ENCODE measurements around the gene TNRC6C.

GRCh38 chr17:78063489-78063888, 105.0 kb downstream of the TNRC6C start:
- TF ChIP-seq, protein P1, sequence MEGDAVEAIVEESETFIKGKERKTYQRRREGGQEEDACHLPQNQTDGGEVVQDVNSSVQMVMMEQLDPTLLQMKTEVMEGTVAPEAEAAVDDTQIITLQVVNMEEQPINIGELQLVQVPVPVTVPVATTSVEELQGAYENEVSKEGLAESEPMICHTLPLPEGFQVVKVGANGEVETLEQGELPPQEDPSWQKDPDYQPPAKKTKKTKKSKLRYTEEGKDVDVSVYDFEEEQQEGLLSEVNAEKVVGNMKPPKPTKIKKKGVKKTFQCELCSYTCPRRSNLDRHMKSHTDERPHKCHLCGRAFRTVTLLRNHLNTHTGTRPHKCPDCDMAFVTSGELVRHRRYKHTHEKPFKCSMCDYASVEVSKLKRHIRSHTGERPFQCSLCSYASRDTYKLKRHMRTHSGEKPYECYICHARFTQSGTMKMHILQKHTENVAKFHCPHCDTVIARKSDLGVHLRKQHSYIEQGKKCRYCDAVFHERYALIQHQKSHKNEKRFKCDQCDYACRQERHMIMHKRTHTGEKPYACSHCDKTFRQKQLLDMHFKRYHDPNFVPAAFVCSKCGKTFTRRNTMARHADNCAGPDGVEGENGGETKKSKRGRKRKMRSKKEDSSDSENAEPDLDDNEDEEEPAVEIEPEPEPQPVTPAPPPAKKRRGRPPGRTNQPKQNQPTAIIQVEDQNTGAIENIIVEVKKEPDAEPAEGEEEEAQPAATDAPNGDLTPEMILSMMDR (IDR thresholded peaks at IDR 0.05): no peak
- no peak for TF ChIP-seq POLR2A (IDR thresholded peaks at IDR 0.05)
